Activated naive CD4-positive, alpha-beta T cell treated with anti-CD3 and anti-CD28 coated beads for 36 hours (primary cell): ENCODE data around the gene THSD8. TPM values are rescaled to one million over a fixed set of nuclear protein-coding genes. Genes with fewer than 3 reads are reported as not detected.

Experiments used
- CTCF ChIA-PET: fragments of 350-600 bp; sonication (Branson Sonifier 250); formaldehyde crosslinking; loops from one replicate; lab custom pipeline; 2021; ENCODE audit warnings: antibody characterized with exemption; lab: Charles Lee
- DNase-seq: peaks from one replicate; pipeline ENCODE4 v3.0.0-alpha.2; 2020
- H3K27ac Mint-ChIP-seq: one replicate; pipeline ENCODE4 v1.8.0; 2021; ENCODE audit warnings: mild to moderate bottlenecking, mixed read lengths
- H3K27me3 Mint-ChIP-seq: one replicate; pipeline ENCODE4 v1.8.0; 2021; ENCODE audit warnings: low read depth, mixed read lengths
- H3K36me3 Mint-ChIP-seq: one replicate; pipeline ENCODE4 v1.8.0; 2021; ENCODE audit warnings: low read depth, mixed read lengths
- H3K4me1 Mint-ChIP-seq: one replicate; pipeline ENCODE4 v1.8.0; 2021; ENCODE audit warnings: low read depth, mixed read lengths
- H3K4me3 Mint-ChIP-seq: one replicate; pipeline ENCODE4 v1.8.0; 2021; ENCODE audit warnings: mild to moderate bottlenecking, moderate library complexity, mixed read lengths
- H3K9me3 Mint-ChIP-seq: one replicate; pipeline ENCODE4 v1.8.0; 2021; ENCODE audit warnings: mixed read lengths
- intact Hi-C: fragments of 100-400 bp; cut with micrococcal nuclease; formaldehyde crosslinking; loops from one replicate; pipeline ENCODE4 v1.15.1; 2023
- total RNA-seq, 2 experiments: library from RNA; stranded (reverse); gene quantifications; one replicate each; pipeline ENCODE4 v1.2.3, GENCODE V29; 2021

Gene THSD8
- total RNA-seq, 2 experiments from 2014 or later = 41.4 to 43.2 TPM

GRCh38 chr19:12769689-12770088 is 32.2 kb upstream of the THSD8 start:
- Mint-ChIP-seq H3K4me3 (peak overlapping the region; percentile 10), H3K9me3 (no peaks in the 10 kb centered on the region), H3K36me3 (no peaks in the 10 kb centered on the region), H3K27me3 (no peaks in the 10 kb centered on the region), H3K27ac (no peak overlapping the region), H3K4me1 (peaks cover 7% of the 10 kb centered on the region)
- DNase-seq = peak; percentile 68
- intact Hi-C loops = no loop called here
- CTCF ChIA-PET = interaction anchor here (0.9 to 16.6 kb wide), 3 partner anchors 9 to 78 kb away, joined by 6 to 341 read pairs (median 60); partner anchors contain the start of genes PRDX2 and THSD8

GRCh38 chr19:12770922-12771321 is 30.9 kb upstream of the THSD8 start:
- Mint-ChIP-seq H3K36me3 (no peaks in the 10 kb centered on the region), H3K4me1 (peaks cover 7% of the 10 kb centered on the region), H3K27ac (no peak overlapping the region), H3K27me3 (no peaks in the 10 kb centered on the region), H3K9me3 (no peaks in the 10 kb centered on the region), H3K4me3 (no peak overlapping the region)
- no peak for DNase-seq
- CTCF ChIA-PET = interaction anchor here (1.0 to 16.6 kb wide), 4 partner anchors 14 to 77 kb away, joined by 3 to 341 read pairs (median 33); partner anchors contain the start of genes PRDX2 and THSD8
- intact Hi-C loops = no loop called here

GRCh38 chr19:12772323-12772722 is 29.5 kb upstream of the THSD8 start:
- CTCF ChIA-PET = interaction anchor here (7.4 to 8.8 kb wide), 2 partner anchors 10 to 25 kb away, joined by 105 to 303 read pairs; partner anchors contain the start of genes JUNB, PRDX2 and THSD8
- Mint-ChIP-seq H3K27me3 (no peaks in the 10 kb centered on the region), H3K36me3 (no peaks in the 10 kb centered on the region)

GRCh38 chr19:12773571-12773970 is 28.3 kb upstream of the THSD8 start:
- CTCF ChIA-PET = interaction anchor here (7.4 to 8.8 kb wide), 2 partner anchors 11 to 23 kb away, joined by 105 to 303 read pairs; partner anchors contain the start of genes JUNB, PRDX2 and THSD8
- intact Hi-C loops = no loop called here
- peaks cover 13% of the 10 kb centered on the region for H3K4me1 Mint-ChIP-seq
- no peak overlapping the region for H3K27ac Mint-ChIP-seq
- H3K36me3 Mint-ChIP-seq = no peaks in the 10 kb centered on the region
- no peak for DNase-seq
- no peak overlapping the region for H3K4me3 Mint-ChIP-seq
- H3K27me3 Mint-ChIP-seq = no peaks in the 10 kb centered on the region
- no peaks in the 10 kb centered on the region for H3K9me3 Mint-ChIP-seq

More at GRCh38 chr19:12772323-12772722, 29.5 kb upstream of the THSD8 start:
- Mint-ChIP-seq H3K27ac (no peak overlapping the region), H3K4me1 (peaks cover 7% of the 10 kb centered on the region), H3K4me3 (no peak overlapping the region), H3K9me3 (no peaks in the 10 kb centered on the region)
- DNase-seq = no peak
- intact Hi-C loops = no loop called here

- CTCF ChIA-PET = interaction anchor here (0.6 to 8.8 kb wide), 4 partner anchors 12 to 136 kb away, joined by 3 to 303 read pairs (median 55); partner anchors contain the start of genes JUNB, PRDX2 and THSD8
- H3K36me3 Mint-ChIP-seq = no peaks in the 10 kb centered on the region
- H3K4me3 Mint-ChIP-seq = peak within 1 kb of the TSS; percentile 74
- DNase-seq = peak; percentile 34
- H3K9me3 Mint-ChIP-seq = no peaks in the 10 kb centered on the region
- H3K4me1 Mint-ChIP-seq = peaks cover 24% of the 10 kb centered on the region
- H3K27me3 Mint-ChIP-seq = no peaks in the 10 kb centered on the region
- intact Hi-C loops = loop anchor here (1.0 kb wide), 1 partner anchor 65 kb away; no protein-coding TSS in a partner anchor
- peak within 1 kb of the TSS; percentile 56 for H3K27ac Mint-ChIP-seq
Measured at GRCh38 chr19:12774588-12775555, 27.0 kb upstream of the THSD8 start, which contains the start of gene HOOK2. TSS of gene HOOK2 (minus strand) at chr19:12775552. CDS start at chr19:12775449, 103 bp downstream.

GRCh38 chr19:12777217-12778016 is 24.5 kb upstream of the THSD8 start:
- H3K27ac Mint-ChIP-seq = peak overlapping the region; percentile 82
- CTCF ChIA-PET = interaction anchor here (0.6 to 8.8 kb wide), 8 partner anchors 10 to 1409 kb away, joined by 3 to 303 read pairs (median 12); partner anchors contain the start of genes JUNB, PRDX2 and THSD8
- H3K9me3 Mint-ChIP-seq = no peaks in the 10 kb centered on the region
- H3K27me3 Mint-ChIP-seq = no peaks in the 10 kb centered on the region
- H3K36me3 Mint-ChIP-seq = no peaks in the 10 kb centered on the region
- H3K4me3 Mint-ChIP-seq = peak overlapping the region; percentile 72
- intact Hi-C loops = loop anchor here (1.0 kb wide), 1 partner anchor 19 kb away; no protein-coding TSS in a partner anchor
- peak; percentile 85 for DNase-seq
- peaks cover 30% of the 10 kb centered on the region for H3K4me1 Mint-ChIP-seq

GRCh38 chr19:12778017-12778904 is 23.6 kb upstream of the THSD8 start:
- Mint-ChIP-seq H3K36me3 (no peaks in the 10 kb centered on the region), H3K27me3 (no peaks in the 10 kb centered on the region), H3K4me1 (peaks cover 31% of the 10 kb centered on the region), H3K9me3 (no peaks in the 10 kb centered on the region), H3K27ac (peak overlapping the region; percentile 82), H3K4me3 (peak overlapping the region; percentile 72)
- CTCF ChIA-PET = interaction anchor here (3.7 to 8.8 kb wide), 4 partner anchors 9 to 69 kb away, joined by 18 to 303 read pairs (median 70); partner anchors contain the start of genes JUNB, PRDX2 and THSD8
- intact Hi-C loops = no loop called here
- DNase-seq = peak; percentile 63

- DNase-seq = no peak
- intact Hi-C loops = no loop called here
- CTCF ChIA-PET = interaction anchor here (3.7 to 8.8 kb wide), 4 partner anchors 9 to 69 kb away, joined by 18 to 303 read pairs (median 70); partner anchors contain the start of genes JUNB, PRDX2 and THSD8
- no peaks in the 10 kb centered on the region for H3K36me3 Mint-ChIP-seq
- peak overlapping the region; percentile 72 for H3K4me3 Mint-ChIP-seq
- H3K4me1 Mint-ChIP-seq = peaks cover 35% of the 10 kb centered on the region
- no peaks in the 10 kb centered on the region for H3K9me3 Mint-ChIP-seq
- H3K27ac Mint-ChIP-seq = peak overlapping the region; percentile 82
- no peaks in the 10 kb centered on the region for H3K27me3 Mint-ChIP-seq
Measured at GRCh38 chr19:12778905-12779161, 23.0 kb upstream of the THSD8 start.

GRCh38 chr19:12779162-12779993 is 22.5 kb upstream of the THSD8 start:
- peak overlapping the region; percentile 82 for H3K27ac Mint-ChIP-seq
- H3K4me1 Mint-ChIP-seq = peaks cover 35% of the 10 kb centered on the region
- DNase-seq = peak; percentile 23
- peak overlapping the region; percentile 72 for H3K4me3 Mint-ChIP-seq
- H3K27me3 Mint-ChIP-seq = no peaks in the 10 kb centered on the region
- no peaks in the 10 kb centered on the region for H3K36me3 Mint-ChIP-seq
- intact Hi-C loops = no loop called here
- H3K9me3 Mint-ChIP-seq = no peaks in the 10 kb centered on the region
- CTCF ChIA-PET = interaction anchor here (3.7 to 8.8 kb wide), 4 partner anchors 8 to 68 kb away, joined by 18 to 303 read pairs (median 70); partner anchors contain the start of genes JUNB, PRDX2 and THSD8

- CTCF ChIA-PET = interaction anchor here (1.4 to 3.1 kb wide), 3 partner anchors 12 to 22 kb away, joined by 3 to 40 read pairs (median 4); partner anchors contain the start of gene JUNB
- DNase-seq = no peak
- peaks cover 36% of the 10 kb centered on the region for H3K4me1 Mint-ChIP-seq
- H3K9me3 Mint-ChIP-seq = no peaks in the 10 kb centered on the region
- intact Hi-C loops = loop anchor here (1.0 to 10.0 kb wide), 4 partner anchors 9 to 1063 kb away; partner anchors contain the start of genes CALR, JUNB and LYL1
- H3K36me3 Mint-ChIP-seq = no peaks in the 10 kb centered on the region
- H3K4me3 Mint-ChIP-seq = peak overlapping the region; percentile 74
- peak overlapping the region; percentile 93 for H3K27ac Mint-ChIP-seq
- no peaks in the 10 kb centered on the region for H3K27me3 Mint-ChIP-seq
Measured at GRCh38 chr19:12782174-12782423, 19.8 kb upstream of the THSD8 start.
